GM21423 (cell line): ENCODE results near the gene SUPT4H1.
"Not testable (repeated sequence)": the region's sequence is repeated elsewhere in the genome, so short reads cannot be mapped to it uniquely, and the experiment has no call there.

Experiments used
- ATAC-seq: cut with Tn5 transposase; IDR thresholded peaks from one replicate; pipeline ENCODE4 v1.9.1; 2021; ENCODE audit warnings: mild to moderate bottlenecking, moderate library complexity; ENCODE audit not compliant: unreplicated experiment

The SUPT4H1 gene

DNA sequence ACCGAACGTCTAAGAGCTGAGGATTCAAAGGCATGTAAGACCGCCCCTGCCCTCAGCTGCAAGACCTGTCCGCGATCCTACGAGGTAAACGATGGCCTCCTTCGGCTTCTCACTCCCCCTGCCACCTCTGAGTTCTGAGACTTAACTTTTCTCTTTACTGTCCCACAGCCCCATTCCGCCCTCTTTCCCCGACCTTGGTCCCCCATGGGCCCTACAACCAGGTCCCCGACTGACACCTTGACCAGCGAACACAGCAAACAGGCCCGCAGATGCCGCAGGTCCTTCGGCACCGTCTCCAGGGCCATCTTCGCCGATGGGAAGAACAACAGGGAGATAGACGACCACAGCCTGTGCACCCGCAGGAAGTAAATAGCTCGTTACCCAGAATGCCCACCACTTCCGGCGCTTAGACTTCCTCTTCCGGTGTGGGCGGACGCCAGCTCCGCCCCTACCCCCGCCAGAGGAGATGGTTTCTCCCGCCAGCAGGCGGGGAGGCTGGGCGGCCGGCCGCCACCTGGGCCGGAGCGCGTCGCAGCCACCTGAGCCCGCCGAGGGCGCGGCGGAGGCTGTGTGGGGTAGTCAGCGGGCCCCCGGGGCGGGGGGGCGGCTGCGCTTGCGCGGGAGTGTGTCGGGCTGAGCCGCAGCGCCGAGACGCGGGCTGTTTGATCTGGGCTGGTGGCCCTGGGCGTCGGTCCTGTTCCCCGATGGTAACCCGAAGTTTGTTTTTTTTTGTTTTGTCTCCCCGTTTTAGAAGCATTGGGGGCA lies at the start of gene SUPT4H1:
Gene SUPT4H1 (minus strand): TSS at position 371 of the 765 bp plus-strand sequence. CDS start 66 bp downstream, at position 305.
- peak; percentile 98 for ATAC-seq

DNA sequence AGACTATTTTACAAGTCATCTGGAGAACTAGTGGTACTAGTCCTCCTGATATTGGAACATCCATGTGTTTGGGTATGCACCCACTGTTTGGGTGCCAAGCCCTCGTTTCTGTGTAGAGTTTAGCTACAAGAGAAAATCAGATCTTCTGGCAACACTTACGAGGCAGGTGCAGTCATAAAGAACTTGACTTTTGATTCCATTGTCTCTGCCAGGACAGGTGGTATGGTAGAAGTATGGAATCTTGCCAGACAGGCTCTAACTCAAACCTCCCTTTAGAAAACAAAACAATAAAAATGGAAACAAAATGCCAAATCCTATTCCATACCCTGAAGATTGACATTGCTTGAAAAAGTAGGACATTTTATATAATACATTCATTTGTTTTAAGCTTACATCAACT lies 49.3 kb upstream of the SUPT4H1 start:
- ATAC-seq: no peak

DNA sequence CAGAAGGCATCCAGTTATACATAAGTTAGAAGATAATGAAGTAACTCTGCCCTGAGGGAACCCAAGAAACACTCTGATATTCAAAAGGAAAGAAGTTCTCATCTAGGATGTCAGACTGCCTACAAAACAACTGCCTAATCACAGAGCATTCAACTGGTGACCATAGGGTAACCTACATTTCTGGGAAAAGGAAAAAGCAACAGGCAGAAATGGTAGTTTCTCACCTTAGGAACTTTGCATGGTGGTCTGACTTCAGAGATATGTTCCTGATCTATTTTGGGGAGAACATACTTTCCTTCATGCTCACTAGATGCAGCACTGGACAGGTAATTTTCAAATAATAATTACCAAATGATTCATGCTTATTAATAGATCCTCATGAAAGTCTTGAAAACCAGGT lies 48.8 kb upstream of the SUPT4H1 start:
- ATAC-seq: no peak

DNA sequence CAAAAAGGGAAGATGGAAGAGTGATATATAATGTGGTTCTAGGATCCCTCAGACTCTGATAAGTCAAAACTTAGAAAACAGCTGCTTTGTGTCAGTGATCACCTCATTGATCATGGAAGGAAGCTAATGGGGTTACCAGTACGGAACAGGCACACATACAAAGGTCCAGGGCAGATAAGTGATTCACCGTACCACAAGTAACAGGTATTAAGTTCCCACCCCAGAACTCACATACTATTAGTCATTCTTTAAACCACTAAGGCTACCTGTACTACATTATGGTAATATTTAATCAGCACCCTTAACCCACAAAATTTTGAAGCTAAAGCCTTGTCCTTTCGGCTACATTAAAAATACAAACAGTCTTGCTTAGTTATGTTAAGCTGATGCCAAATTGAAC lies 48.0 kb upstream of the SUPT4H1 start:
- ATAC-seq: no peak

DNA sequence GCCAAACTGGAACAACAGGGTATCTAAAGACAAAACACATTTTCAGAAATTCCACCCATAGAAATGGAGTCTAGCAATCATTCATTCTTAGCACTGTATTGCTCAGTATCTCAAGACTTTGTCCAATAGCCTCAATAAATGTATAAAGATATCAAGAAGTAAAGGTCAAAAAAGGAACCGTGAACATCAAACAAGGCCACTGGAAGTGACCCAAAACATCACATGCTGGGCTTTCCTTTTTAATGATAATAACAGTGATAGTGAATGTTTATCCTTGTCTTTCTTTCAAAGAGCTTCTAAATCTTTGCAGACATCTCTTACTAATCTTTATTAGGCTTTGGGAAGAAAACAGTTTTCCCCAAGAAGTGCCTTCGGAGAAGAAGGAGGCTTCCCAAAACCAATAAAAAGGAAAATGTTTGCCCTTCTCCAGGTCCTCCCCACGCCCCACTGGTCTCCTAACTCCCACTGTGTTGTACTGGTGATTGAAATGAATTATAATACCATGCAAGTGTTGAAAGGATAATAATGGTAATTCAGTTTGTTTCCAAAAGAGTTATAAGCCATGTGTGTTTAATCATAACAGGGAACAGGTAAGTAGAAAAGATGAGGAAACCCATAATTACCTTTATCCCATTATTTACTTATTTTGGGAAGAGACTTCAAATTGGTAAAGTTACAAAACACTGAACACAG lies 46.7 kb upstream of the SUPT4H1 start:
- ATAC-seq: no peak

DNA sequence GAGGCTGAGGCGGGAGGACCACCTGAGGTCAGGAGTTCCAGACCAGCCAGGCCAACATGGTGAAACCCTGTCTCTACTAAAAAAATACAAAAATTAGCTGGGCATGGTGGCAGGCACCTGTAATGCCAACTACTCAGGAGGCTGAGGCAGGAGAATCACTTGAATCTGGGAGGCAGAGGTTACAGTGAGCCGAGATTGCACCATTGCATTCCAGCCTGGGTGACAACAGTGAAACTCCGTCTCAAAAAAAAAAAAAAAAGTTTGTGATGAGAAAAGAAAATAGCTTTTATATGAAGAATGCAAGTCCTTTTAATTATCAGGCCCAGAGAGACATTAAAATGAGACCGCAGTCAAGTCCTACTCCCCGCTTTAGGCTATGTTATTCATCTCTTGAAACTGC lies 45.4 kb upstream of the SUPT4H1 start:
- not testable (repeated sequence) for ATAC-seq

DNA sequence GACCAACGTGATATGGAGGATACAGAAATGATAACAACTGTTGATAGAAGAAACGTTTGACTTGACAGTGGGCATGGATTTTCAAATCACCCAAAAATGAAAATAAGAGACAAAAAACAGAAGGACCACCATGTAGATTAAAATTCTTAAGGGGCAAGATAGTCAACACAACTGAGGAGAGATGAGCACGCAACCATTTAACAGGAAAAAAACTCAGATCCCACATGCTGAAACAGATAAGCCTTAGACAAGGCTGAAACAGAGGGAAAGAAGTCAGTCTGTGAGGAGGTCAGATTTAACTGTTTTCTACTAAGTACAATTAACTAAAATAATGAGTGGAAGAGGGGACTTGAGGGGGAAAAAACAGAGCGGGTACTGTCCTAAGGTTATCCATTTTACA lies 44.2 kb upstream of the SUPT4H1 start:
- no peak for ATAC-seq

DNA sequence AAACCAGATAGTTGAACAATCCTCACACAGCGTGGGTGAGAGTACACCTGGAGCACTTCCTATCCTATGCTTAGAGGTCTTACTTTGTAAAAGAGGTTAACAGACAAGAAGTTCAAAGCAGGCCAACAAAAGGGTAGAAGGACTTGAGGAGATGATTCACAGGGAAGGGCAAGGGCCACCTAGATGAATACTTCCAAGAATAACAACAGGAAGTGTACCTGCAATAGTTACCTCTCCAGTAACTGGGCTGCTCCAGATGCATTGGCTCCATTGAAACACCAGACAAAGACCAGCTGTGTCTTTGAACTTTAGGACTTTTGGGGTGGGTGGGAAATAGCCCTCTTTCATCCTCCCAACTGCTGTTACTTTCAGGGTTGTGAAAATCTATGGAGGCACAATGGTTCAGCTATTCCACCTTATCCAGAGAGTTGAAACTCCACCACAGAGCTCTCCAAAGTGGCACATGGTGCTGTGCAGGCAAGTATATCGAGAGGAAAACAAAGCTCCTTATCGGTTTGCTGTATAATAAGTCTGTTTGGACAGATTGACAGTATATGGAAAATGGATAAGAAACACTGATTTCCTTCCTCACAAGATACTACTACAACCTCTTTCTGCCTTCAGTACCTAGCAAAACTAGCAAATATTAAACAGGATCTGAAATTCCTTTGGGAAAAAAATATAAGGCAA lies 42.7 kb upstream of the SUPT4H1 start:
- ATAC-seq: no peak

DNA sequence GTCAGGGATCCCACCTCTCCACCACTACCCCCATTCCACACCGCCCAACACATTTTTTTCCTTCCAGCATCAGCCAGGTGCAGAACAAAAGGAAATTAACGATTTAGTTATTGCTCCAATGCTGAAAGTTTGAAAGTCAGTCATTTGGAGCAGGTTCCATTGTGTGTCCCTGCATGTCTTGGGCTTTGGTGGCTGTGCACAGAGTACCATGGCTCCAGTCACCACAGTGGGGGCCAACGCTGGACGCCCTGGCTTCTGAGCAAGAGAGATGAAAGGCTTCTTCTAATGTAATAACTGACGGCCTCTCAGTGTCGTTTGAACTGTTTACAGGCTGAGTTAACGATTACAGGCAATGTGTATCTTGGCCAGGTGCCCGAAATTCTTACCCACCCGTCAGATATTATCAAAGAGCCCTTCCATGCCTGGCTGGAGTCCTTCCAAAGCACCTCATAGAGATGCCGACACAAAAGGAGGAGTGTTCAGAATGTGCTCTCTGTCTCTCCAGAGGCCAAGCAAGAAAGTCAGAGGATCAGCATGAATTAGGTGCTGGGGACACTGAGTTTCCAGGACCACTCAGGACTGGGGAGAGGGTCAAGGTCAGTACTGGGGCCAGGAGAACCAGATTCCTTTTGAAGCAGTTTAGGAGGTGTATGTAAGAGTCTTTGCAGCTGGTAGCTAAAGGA lies 39.4 kb upstream of the SUPT4H1 start:
- no peak for ATAC-seq

DNA sequence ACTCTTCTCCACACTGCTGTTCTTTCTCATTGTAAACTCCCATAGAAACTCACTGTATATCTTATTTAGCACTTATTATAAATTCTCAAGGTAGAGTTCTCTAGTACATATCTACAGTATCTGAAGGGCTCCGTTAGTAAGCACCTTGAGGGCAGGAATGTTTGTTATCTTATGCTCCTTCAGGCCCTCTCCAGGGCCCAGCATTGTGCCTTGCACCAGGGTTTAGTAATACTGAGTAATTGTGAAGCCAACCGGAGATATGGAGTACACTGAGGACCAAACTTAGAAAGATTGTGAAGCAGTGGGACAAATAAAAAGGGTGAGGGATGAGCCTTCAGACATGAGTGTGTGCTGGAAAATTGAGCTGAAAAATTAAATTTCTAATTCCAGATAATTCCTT lies 38.9 kb upstream of the SUPT4H1 start:
- no peak for ATAC-seq

DNA sequence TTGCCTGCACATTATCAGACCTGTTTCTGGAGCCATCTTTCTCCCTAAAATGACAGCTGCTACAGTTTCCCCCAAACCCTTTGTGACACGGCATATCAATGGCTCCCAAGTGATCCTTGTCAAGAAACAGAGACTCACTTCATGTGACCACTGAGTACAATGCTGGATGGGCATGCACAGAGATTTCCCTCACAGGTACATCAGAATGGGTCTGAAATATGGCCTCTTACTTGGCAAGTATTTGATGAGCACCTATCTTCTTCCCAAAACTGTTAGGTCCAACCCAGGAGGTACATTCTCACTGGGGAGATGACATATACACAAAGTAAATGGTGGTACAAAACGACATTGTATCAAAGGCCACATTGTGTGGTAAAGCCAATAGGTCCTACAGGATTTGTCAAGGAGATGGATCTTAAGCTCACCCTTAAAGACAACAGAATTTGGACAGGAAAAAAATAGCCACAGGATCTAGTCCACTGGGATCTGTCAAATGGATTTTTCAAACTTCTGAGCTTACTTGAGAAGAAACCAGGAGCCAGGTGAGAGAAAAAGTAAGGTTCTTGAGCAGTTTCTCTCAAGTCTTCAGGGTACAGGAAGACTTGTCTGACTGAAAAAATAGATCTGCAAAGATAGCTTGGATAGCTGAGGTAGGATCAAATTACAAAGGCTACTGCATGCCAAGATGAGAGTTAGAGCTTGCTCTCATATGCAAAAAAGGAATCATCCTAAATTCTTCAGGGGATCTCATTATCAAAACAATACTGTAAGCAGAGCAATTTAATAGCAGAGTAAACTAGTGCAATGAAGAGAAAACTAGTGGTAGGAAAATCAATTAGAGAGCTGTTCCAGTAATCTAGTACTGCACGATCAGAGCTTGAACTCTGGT lies 36.5 kb upstream of the SUPT4H1 start:
- ATAC-seq: no peak

DNA sequence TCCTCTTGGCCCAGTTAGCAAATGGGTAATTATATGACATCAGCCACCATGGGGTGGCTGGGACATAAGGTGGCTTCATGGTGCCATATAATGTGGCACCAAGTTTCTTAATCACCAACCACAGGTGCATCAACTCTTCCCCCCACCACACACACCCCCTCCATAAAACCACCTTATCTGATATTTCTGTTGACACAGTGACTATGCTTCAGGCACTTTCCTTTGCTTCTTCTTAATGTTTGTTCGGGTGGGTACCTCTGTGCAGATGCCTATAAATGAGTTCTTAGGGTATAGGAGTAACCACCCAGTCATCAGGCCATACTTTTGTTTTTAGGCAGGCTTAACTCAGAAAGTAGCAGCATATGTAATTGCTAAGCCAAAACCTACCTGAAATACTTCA lies 35.8 kb upstream of the SUPT4H1 start:
- no peak for ATAC-seq

DNA sequence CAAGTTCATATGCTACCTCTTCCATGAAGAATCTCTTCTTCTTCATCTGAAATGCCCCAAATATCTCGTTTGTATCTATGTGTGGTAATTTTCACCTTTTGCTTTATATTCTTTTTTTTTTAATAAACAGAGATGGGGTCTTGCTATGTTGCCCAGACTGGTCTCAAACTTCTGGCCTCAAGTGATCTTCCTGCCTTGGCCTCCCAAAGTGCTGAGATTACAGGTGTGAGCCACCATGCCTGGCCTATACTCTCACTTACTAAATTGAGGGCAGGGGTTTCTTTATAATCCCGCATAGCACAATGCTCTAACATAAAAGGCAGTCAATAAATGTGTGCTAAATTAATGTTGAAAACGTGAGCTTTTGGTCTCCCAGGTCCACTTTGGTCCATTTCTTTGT lies 34.7 kb upstream of the SUPT4H1 start:
- ATAC-seq: no peak

DNA sequence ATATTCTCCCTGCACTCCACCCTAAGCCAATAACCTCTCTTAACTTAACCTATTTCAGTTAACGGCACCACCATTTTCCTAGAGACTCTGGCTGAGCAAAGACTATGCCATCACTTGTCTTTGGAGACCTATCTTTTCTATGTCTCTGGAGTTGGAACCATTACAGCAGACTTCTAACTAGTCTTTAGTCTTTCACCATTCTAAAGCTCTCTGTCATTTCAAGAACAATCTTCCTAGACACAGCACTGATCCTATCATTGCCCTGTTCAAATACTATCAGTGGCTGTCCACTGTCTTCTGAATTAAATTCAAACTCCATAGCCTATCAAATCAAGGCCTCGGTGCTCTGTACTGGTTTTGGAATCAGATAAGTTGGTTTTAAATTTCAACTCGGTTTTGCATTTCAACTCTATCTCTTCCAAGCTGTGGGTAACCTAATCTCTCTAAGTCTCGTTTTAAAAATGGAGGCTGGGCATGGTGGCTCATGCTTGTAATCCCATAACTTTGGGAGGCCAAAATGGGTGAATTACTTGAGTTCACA lies 33.4 kb upstream of the SUPT4H1 start:
- no peak for ATAC-seq

DNA sequence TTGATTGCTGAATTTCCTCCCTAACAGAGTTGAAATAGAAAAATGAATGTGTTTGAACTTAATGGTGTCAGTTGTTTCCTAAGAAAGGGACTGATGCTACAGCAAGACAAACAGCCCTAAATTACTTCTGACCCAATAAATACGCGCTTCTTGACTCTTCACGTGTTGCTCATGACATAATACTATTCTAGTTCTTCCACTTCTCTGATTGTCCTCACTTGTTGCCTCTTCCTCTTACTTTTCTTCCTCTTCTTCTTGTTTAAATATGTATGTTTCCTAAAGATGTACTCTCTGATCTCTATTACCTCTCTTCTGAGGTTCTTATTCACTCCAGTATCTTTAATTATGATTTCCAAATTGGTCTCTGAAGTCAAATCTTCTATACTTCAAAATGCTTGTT lies 32.9 kb upstream of the SUPT4H1 start:
- ATAC-seq: no peak

DNA sequence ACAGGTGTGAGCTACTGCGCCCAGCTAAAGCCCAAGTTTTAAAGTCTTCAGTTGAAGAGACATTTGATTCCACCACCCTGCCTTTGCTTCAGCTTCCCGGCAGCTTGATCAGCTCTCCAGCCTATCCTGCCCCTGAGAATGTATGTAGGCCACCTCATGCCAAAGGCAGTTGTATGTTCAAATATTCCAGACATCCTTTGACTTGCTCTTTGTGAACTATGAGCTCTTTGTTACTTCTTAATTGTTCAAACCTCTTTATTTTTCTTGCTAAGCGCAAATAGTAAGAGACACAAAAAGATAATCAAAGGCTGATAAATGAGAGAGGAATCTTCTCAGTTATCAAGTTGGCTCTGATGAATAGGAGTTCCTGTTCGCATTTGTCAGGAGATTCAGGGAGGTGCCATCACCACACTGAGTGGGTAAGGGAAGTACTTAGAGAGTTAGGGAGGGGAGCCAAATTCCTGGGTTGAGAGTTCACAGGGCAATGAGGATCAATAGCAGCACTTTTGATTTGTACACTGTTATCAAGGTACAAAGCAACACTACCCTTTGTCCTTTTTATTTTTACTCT lies 32.0 kb upstream of the SUPT4H1 start:
- ATAC-seq: no peak

DNA sequence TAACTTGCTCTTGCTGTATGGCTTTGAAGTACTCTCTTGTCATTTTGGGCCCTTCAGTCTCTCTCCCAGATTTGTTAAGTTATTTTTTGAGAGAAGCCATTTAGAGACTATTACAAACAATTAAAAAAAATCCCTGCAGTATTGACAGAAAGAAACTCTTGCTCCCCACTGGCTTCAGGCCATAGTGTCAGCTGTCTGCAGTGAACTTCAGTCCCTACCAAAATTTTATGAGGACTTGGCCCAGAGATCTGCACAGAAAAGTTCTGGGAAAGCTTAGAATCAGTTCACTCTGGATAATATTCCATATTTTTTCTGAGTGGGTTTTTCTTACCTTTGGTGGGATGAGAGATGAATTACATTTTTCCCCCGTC lies 30.9 kb upstream of the SUPT4H1 start:
- no peak for ATAC-seq

DNA sequence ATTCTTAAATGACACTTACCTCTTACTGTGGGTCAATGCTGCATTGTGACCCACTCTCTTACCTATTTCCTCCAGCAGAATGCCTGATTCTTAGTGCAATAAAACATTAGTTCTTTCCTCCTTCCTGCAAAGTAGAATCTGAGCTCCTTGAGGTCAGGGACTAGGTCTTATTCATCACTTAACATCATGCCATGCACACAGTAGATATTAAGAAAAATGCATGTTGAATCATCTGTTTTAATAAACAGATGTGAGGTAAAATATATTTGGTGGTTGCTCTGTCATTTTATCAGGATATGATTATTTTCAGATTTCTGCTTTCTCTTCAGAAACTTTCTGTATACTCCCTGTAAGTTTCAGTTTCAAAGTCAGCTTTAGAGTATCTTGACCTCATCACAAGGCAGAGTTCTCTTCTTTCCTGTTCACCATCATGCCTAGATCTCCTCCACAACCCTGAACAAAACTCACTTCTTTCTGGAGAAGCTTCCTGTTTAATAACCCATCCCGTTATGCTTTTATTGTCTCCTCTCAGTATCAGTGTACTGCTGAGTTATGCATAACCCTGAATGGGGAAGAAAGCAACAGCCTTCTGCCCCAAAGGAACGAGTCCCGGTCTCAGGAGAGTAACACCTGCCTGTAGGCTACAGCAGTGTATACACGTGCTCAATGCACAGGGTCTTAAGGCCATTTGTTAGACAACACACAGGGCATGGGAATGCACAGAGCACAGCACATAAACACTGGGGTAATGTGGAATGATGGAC lies 30.3 kb upstream of the SUPT4H1 start:
- ATAC-seq: peak; percentile 79
